OCI-LY7 (cell line): ENCODE measurements around the gene ANO9. TPM values are rescaled to one million over a fixed set of nuclear protein-coding genes. Genes with fewer than 3 reads are reported as not detected.

ENCODE experiments used
- BruUV-seq: library from RNA; stranded (reverse); fragments of 400-500 nt; replicated peaks from 2 replicates; lab custom pipeline; 2021; lab: Mats Ljungman, UMichigan
- CTCF ChIA-PET: fragments of 300-600 bp; sonication (Branson Sonifier 250); formaldehyde crosslinking; loops from one replicate; lab custom pipeline; 2022; ENCODE audit warnings: antibody characterized with exemption; ENCODE audit not compliant: unreplicated experiment; lab: Charles Lee
- POLR2A ChIA-PET: fragments of 300-600 bp; sonication (Branson Sonifier 250); formaldehyde crosslinking; loops from one replicate; lab custom pipeline; 2022; ENCODE audit warnings: antibody characterized with exemption; lab: Charles Lee
- DNase-seq: peaks from one replicate; pipeline ENCODE4 v3.0.0-alpha.2; 2015; ENCODE audit warnings: low spot score
- H2AFZ ChIP-seq: fragments of 200-600 bp; sonication (generic), shearing (Covaris generic); 2 replicates; pipeline ENCODE4 v1.6.1; 2014; ENCODE audit warnings: mild to moderate bottlenecking, antibody characterized with exemption, low read length, moderate library complexity
- H3K27ac ChIP-seq: fragments of 200-600 bp; sonication (generic); 2 replicates; pipeline ENCODE4 v1.5.1; 2014; ENCODE audit warnings: mixed run types, low read depth, mild to moderate bottlenecking, moderate library complexity, low read length, inconsistent platforms; ENCODE audit not compliant: poor library complexity, severe bottlenecking
- H3K36me3 ChIP-seq: fragments of 200-600 bp; sonication (generic); 2 replicates; pipeline ENCODE4 v1.6.1; 2014; ENCODE audit warnings: mild to moderate bottlenecking, antibody characterized with exemption, low read length, moderate library complexity, mixed read lengths; ENCODE audit not compliant: insufficient read depth
- H3K4me1 ChIP-seq: fragments of 200-600 bp; sonication (generic); 2 replicates; pipeline ENCODE4 v1.5.1; 2014; ENCODE audit warnings: mild to moderate bottlenecking, low read length; ENCODE audit not compliant: insufficient read depth, poor library complexity, severe bottlenecking
- H3K4me2 ChIP-seq: fragments of 200-600 bp; sonication (generic); 2 replicates; pipeline ENCODE4 v1.6.1; 2014; ENCODE audit warnings: mild to moderate bottlenecking, low read length
- H3K4me3 ChIP-seq: fragments of 200-600 bp; sonication (generic); 2 replicates; pipeline ENCODE4 v1.5.1; 2014; ENCODE audit warnings: mild to moderate bottlenecking, low read depth, low read length; ENCODE audit not compliant: poor library complexity, severe bottlenecking
- H3K79me2 ChIP-seq: fragments of 200-600 bp; sonication (generic); 2 replicates; pipeline ENCODE4 v1.6.1; 2016; ENCODE audit warnings: low read depth, mild to moderate bottlenecking, low read length, moderate library complexity, mixed read lengths; ENCODE audit not compliant: insufficient read depth
- H3K9me2 ChIP-seq: fragments of 200-600 bp; sonication (generic); 2 replicates; pipeline ENCODE4 v1.6.1; 2016; ENCODE audit warnings: mild to moderate bottlenecking, low read length, mixed read lengths; ENCODE audit not compliant: insufficient read depth
- H3K9me3 ChIP-seq: fragments of 200-600 bp; sonication (generic); 2 replicates; pipeline ENCODE4 v1.6.1; 2014; ENCODE audit warnings: mild to moderate bottlenecking, mixed run types, low read length, mixed read lengths
- H4K20me1 ChIP-seq: fragments of 200-600 bp; sonication (generic); 2 replicates; pipeline ENCODE4 v1.6.1; 2014; ENCODE audit warnings: mild to moderate bottlenecking, antibody characterized with exemption, low read length, moderate library complexity, mixed read lengths; ENCODE audit not compliant: insufficient read depth
- CTCF ChIP-seq: fragments of 200-600 bp; sonication (generic); conservative IDR thresholded peaks from 2 replicates; pipeline ENCODE4 v1.5.1; 2014; ENCODE audit warnings: mild to moderate bottlenecking, antibody characterized with exemption, low read length, moderate library complexity, mixed read lengths
- EZH2phosphoT487 ChIP-seq: fragments of 200-600 bp; sonication (generic); IDR thresholded peaks from 2 replicates; pipeline ENCODE4 v1.6.1; 2018; ENCODE audit warnings: low read depth, borderline replicate concordance, mild to moderate bottlenecking, mixed run types, antibody characterized with exemption, low read length, moderate library complexity, mixed read lengths
- intact Hi-C: fragments of 100-400 bp; cut with micrococcal nuclease; formaldehyde crosslinking; loops from one replicate; pipeline ENCODE4 v1.10.0; 2022; ENCODE audit not compliant: unreplicated experiment
- total RNA-seq, 2 experiments: library from RNA; depleted of rRNA in 1 of 2; stranded (reverse); fragments of >200 nt in 1 of 2; shearing (Covaris generic) in 1 of 2; gene quantifications; 2 replicates each; pipeline ENCODE4 v1.2.3, GENCODE V29; 2014 to 2022

The ANO9 gene
- total RNA-seq, 2 experiments from 2014 or later: 25.7 to 27.6 TPM

DNA sequence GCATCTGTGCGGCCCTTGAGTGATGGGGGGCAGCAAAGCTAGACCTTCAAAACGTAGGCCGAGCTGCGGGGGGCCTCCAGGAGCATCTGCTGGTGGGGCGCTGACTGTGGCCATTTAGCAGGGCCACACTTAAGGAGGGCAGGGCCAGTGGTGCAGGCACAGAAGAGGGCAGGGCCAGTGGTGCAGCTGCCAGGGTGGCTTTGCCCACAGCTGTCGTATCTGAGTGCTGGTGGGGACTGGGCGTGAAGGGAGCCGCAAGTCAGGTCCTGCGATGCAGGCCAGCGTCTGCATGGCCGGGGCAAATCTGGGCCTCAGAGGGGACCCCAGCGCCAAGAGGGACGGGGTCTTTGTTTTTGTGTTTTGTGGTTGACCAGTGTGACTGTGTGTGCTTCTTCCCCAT lies 37.5 kb upstream of the ANO9 start:
- no peak for TF ChIP-seq CTCF
- TF ChIP-seq EZH2phosphoT487: no peak
- BruUV-seq: no TSS peak
- H4K20me1 ChIP-seq: no peaks in the 10 kb centered on the region
- CTCF ChIA-PET: no interaction called here
- no peak overlapping the region for H2AFZ ChIP-seq
- no peak for DNase-seq
- H3K4me2 ChIP-seq: no peak overlapping the region
- no peaks in the 10 kb centered on the region for H3K36me3 ChIP-seq
- POLR2A ChIA-PET: no interaction called here
- no peak overlapping the region for H3K27ac ChIP-seq
- no peaks in the 10 kb centered on the region for H3K9me2 ChIP-seq
- no peak overlapping the region for H3K4me3 ChIP-seq
- H3K79me2 ChIP-seq: no peaks in the 10 kb centered on the region
- no peaks in the 10 kb centered on the region for H3K4me1 ChIP-seq
- H3K9me3 ChIP-seq: no peaks in the 10 kb centered on the region
- intact Hi-C loops: no loop called here

GRCh38 chr11:477052-477715 lies 35.4 kb upstream of the ANO9 start:
- no peaks in the 10 kb centered on the region for H3K36me3 ChIP-seq
- H3K9me3 ChIP-seq: no peaks in the 10 kb centered on the region
- no peaks in the 10 kb centered on the region for H4K20me1 ChIP-seq
- H3K4me3 ChIP-seq: no peak overlapping the region
- DNase-seq: no peak
- H2AFZ ChIP-seq: no peak overlapping the region
- intact Hi-C loops: no loop called here
- ChIA-PET CTCF (no interaction called here), POLR2A (no interaction called here)
- H3K27ac ChIP-seq: no peak overlapping the region
- no peaks in the 10 kb centered on the region for H3K4me1 ChIP-seq
- no TSS peak for BruUV-seq
- H3K4me2 ChIP-seq: no peak overlapping the region
- no peaks in the 10 kb centered on the region for H3K9me2 ChIP-seq
- TF ChIP-seq EZH2phosphoT487: no peak
- no peak for TF ChIP-seq CTCF
- no peaks in the 10 kb centered on the region for H3K79me2 ChIP-seq

- ChIA-PET POLR2A (no interaction called here), CTCF (no interaction called here)
- no peaks in the 10 kb centered on the region for H3K4me1 ChIP-seq
- BruUV-seq: no TSS peak
- intact Hi-C loops: no loop called here
- H2AFZ ChIP-seq: no peak overlapping the region
- H3K36me3 ChIP-seq: no peaks in the 10 kb centered on the region
- no peaks in the 10 kb centered on the region for H3K9me3 ChIP-seq
- no peaks in the 10 kb centered on the region for H3K79me2 ChIP-seq
- DNase-seq: no peak
- no peak for TF ChIP-seq CTCF
- no peak for TF ChIP-seq EZH2phosphoT487
- H3K9me2 ChIP-seq: no peaks in the 10 kb centered on the region
- no peak overlapping the region for H3K27ac ChIP-seq
- no peaks in the 10 kb centered on the region for H4K20me1 ChIP-seq
- H3K4me2 ChIP-seq: no peak overlapping the region
- H3K4me3 ChIP-seq: no peak overlapping the region
These were observed 34.6 kb upstream of the ANO9 start for GRCh38 chr11:476416-476815.
